ENCODE data around the gene CD180.

- TF ChIP-seq POLR2AphosphoS5 (IDR thresholded peaks at IDR 0.05; ENCODE audit: low read depth) (no peak), CTCF (IDR thresholded peaks at IDR 0.05; ENCODE audit: insufficient read depth, low read length) (no peak), REST (IDR thresholded peaks at IDR 0.05; ENCODE audit: insufficient replicate concordance, low read depth) (no peak)
Observed at GRCh38 chr5:67142816-67143215, 53.8 kb downstream of the CD180 start.

Data from HL-60 (cell line).